ENCODE results near the gene SLC35D1.
A peak's percentile ranks its signal among the peaks of the same experiment; 100 is the strongest.

Gene SLC35D1

GRCh38 chr1:67053535-67053784, 488 bp downstream of the SLC35D1 start:
- Histone ChIP-seq H2AFZ (ENCODE audit: low read length) (peak overlapping the region; percentile 92; the same call in 1 of the 2 replicates), H3K4me1 (ENCODE audit: insufficient read depth, low read length, poor library complexity, severe bottlenecking) (peaks cover 29% of the 10 kb centered on the region), H3K79me2 (ENCODE audit: insufficient read depth, low read length) (peaks cover 43% of the 10 kb centered on the region), H3K36me3 (ENCODE audit: insufficient read depth, low read length) (peaks cover 14% of the 10 kb centered on the region), H4K20me1 (ENCODE audit: insufficient read depth, low read length, poor library complexity, severe bottlenecking) (peaks cover 25% of the 10 kb centered on the region), H3K9ac (ENCODE audit: low read depth, low read length, poor library complexity, severe bottlenecking) (peak overlapping the region; percentile 81), H3K4me2 (ENCODE audit: low read depth, low read length, poor library complexity, severe bottlenecking) (peak overlapping the region; percentile 75), H3K9me3 (ENCODE audit: insufficient read depth, low read depth, low read length) (no peaks in the 10 kb centered on the region), H3K27me3 (ENCODE audit: insufficient read depth, low read length, poor library complexity, severe bottlenecking) (no peaks in the 10 kb centered on the region), H3K9me2 (replicated peaks; ENCODE audit: low read depth, low read length) (no peaks in the 10 kb centered on the region), H3K4me3 (ENCODE audit: low read length, poor library complexity, severe bottlenecking) (peak overlapping the region; percentile 82), H3F3A (ENCODE audit: low read depth) (no peaks in the 10 kb centered on the region)
- no peak for TF ChIP-seq EZH2phosphoT487 (IDR thresholded peaks at IDR 0.05; ENCODE audit: borderline replicate concordance)
- no peak for TF ChIP-seq CTCF (conservative IDR thresholded peaks at IDR 0.05; ENCODE audit: low read length)

DNA sequence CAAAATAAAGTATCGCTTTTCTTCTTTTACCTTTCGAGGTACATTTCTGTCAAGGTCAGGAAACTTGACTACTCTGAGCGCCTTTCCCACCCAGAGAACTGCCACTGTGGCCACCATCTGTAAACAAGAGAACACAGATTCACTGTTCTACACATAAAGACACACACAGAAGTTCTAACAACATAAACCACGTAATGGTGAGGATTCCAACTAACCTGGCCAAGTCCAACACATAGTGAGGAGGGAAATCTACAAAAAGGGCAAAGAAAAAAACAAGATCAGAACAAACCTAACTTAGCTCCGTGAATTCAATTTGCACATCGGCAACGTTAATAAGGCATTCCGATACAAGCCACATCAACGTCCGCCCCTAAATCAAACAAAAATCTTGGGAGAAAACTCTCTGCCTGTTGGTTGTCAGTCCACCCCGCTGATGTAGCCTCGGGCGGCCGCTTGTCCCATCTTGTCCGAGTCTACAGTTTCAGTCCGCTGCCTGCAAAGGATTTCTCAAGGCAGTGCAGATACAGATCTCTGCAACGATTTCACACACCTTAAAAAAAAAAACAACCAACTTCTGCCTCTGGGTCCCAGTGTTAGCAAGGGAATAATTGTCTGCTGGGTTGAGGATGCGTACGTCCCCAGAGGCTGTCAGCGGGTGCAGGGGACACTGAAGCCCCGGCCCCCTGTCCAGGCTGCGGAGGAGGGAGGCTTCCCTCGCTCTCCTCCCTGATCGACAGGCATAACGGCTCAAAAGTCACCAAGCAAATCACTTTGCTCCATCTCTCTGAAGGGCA, 1.0 kb downstream of the SLC35D1 start:
- Histone ChIP-seq H4K20me1 (ENCODE audit: insufficient read depth, low read length, poor library complexity, severe bottlenecking) (peaks cover 25% of the 10 kb centered on the region), H3K9me2 (replicated peaks; ENCODE audit: low read depth, low read length) (no peaks in the 10 kb centered on the region), H3F3A (ENCODE audit: low read depth) (no peaks in the 10 kb centered on the region), H3K4me3 (ENCODE audit: low read length, poor library complexity, severe bottlenecking) (peak overlapping the region; percentile 82), H3K9ac (ENCODE audit: low read depth, low read length, poor library complexity, severe bottlenecking) (peak overlapping the region; percentile 81), H3K79me2 (ENCODE audit: insufficient read depth, low read length) (peaks cover 43% of the 10 kb centered on the region), H2AFZ (ENCODE audit: low read length) (peak overlapping the region; percentile 92; the same call in 1 of the 2 replicates), H3K27me3 (ENCODE audit: insufficient read depth, low read length, poor library complexity, severe bottlenecking) (no peaks in the 10 kb centered on the region), H3K36me3 (ENCODE audit: insufficient read depth, low read length) (peaks cover 19% of the 10 kb centered on the region), H3K9me3 (ENCODE audit: insufficient read depth, low read depth, low read length) (no peaks in the 10 kb centered on the region), H3K4me1 (ENCODE audit: insufficient read depth, low read length, poor library complexity, severe bottlenecking) (peaks cover 29% of the 10 kb centered on the region), H3K4me2 (ENCODE audit: low read depth, low read length, poor library complexity, severe bottlenecking) (peak overlapping the region; percentile 75)
- no peak for TF ChIP-seq CTCF (conservative IDR thresholded peaks at IDR 0.05; ENCODE audit: low read length)
- TF ChIP-seq EZH2phosphoT487 (IDR thresholded peaks at IDR 0.05; ENCODE audit: borderline replicate concordance), result no peak

DNA sequence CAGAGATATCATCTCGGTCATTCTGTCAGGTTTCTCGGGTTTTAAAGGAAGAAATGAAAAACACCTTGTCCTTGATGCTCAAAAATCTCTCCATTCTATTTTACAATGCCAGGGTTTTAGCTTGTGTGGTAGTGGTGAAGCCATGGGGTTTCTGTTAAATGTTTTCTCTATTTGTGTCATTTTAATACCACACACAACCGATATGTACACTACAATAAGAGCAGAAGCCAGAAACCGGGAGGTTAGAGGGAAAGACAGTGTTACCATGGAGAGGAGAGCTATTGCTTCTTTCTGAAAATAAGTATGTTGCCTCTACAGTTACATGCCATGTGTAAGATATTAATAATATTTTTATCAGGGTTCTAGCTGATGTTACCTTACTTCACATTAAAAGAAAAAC, 2.8 kb downstream of the SLC35D1 start:
- Histone ChIP-seq H3F3A (ENCODE audit: low read depth) (no peaks in the 10 kb centered on the region), H3K27me3 (ENCODE audit: insufficient read depth, low read length, poor library complexity, severe bottlenecking) (no peaks in the 10 kb centered on the region), H2AFZ (ENCODE audit: low read length) (no peak overlapping the region), H3K4me1 (ENCODE audit: insufficient read depth, low read length, poor library complexity, severe bottlenecking) (peaks cover 36% of the 10 kb centered on the region), H4K20me1 (ENCODE audit: insufficient read depth, low read length, poor library complexity, severe bottlenecking) (peaks cover 25% of the 10 kb centered on the region), H3K36me3 (ENCODE audit: insufficient read depth, low read length) (peaks cover 25% of the 10 kb centered on the region), H3K4me2 (ENCODE audit: low read depth, low read length, poor library complexity, severe bottlenecking) (peak overlapping the region; percentile 75), H3K9me3 (ENCODE audit: insufficient read depth, low read depth, low read length) (no peaks in the 10 kb centered on the region), H3K4me3 (ENCODE audit: low read length, poor library complexity, severe bottlenecking) (peak overlapping the region; percentile 82), H3K79me2 (ENCODE audit: insufficient read depth, low read length) (peaks cover 43% of the 10 kb centered on the region), H3K9me2 (replicated peaks; ENCODE audit: low read depth, low read length) (no peaks in the 10 kb centered on the region), H3K9ac (ENCODE audit: low read depth, low read length, poor library complexity, severe bottlenecking) (peak overlapping the region; percentile 81)
- TF ChIP-seq EZH2phosphoT487 (IDR thresholded peaks at IDR 0.05; ENCODE audit: borderline replicate concordance), result no peak

All from Loucy (cell line).